NCI-H187 (cell line): ENCODE measurements around the gene PRSS12.
"Not testable (repeated sequence)": the region's sequence is repeated elsewhere in the genome, so short reads cannot be mapped to it uniquely, and the experiment has no call there.

Experiments used
- DNase-seq, 2 experiments: peaks; one replicate each; lab custom pipeline; 2025; lab: John Stamatoyannopoulos, UW

Gene PRSS12, protein sequence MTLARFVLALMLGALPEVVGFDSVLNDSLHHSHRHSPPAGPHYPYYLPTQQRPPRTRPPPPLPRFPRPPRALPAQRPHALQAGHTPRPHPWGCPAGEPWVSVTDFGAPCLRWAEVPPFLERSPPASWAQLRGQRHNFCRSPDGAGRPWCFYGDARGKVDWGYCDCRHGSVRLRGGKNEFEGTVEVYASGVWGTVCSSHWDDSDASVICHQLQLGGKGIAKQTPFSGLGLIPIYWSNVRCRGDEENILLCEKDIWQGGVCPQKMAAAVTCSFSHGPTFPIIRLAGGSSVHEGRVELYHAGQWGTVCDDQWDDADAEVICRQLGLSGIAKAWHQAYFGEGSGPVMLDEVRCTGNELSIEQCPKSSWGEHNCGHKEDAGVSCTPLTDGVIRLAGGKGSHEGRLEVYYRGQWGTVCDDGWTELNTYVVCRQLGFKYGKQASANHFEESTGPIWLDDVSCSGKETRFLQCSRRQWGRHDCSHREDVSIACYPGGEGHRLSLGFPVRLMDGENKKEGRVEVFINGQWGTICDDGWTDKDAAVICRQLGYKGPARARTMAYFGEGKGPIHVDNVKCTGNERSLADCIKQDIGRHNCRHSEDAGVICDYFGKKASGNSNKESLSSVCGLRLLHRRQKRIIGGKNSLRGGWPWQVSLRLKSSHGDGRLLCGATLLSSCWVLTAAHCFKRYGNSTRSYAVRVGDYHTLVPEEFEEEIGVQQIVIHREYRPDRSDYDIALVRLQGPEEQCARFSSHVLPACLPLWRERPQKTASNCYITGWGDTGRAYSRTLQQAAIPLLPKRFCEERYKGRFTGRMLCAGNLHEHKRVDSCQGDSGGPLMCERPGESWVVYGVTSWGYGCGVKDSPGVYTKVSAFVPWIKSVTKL

DNA sequence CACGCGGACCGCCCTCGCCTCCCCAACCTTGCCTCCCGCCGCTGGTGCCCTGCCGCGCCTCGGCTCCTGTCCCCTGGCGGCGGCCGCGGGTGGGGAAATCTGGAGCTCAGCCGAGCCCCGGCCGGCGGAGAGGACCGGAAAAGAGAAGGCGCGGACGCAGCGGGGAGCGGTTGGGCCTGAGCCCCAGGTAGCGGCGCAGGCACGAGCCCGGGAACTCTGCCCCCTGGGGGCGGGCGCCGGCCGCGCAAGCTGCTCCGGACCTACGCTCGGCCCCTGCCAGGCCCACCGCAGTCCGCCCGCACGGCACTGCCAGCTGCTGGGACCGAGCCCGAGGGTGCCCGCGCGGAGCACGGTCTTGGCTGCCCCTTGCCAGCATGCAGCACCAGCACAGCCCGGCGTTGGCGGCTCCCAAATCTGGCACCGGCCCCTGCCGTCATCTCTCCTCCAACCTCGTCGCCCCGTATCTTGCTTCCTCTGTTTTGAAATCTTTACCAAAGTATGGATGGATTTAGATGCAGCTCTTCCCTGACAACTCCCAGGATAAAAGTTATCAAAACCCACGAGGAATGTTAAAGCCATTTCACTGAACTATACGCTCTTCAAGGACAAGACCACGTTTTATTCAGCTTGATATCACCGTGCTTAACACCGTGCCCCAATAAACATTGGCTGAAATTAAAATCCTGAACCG lies at the start of gene PRSS12:
PRSS12 (minus strand) TSS at position 161 of the 691 bp plus-strand sequence. CDS start 283 bp downstream, outside the sequence.
- DNase-seq: peak in 1 of 2 experiments; percentile 2

DNA sequence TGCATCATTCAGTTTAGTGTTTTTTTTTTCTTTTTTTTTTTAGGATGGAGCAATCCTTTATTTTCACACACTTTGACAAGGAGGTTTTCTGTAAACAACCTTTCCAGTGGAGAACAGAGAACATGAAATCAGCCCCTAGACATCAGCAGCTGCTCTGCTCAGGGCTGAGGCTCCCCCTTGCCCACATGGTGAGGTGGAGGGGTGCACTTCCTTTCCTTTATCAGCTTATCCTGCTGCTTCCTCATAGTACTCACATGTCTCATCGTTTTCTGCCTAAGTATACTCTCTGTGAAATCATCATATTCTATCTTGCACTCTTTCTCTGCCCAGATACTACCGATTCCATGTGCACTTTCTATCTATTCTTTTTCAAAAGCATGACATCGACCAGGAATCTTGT lies 47.6 kb upstream of the PRSS12 start:
- DNase-seq: no peak

DNA sequence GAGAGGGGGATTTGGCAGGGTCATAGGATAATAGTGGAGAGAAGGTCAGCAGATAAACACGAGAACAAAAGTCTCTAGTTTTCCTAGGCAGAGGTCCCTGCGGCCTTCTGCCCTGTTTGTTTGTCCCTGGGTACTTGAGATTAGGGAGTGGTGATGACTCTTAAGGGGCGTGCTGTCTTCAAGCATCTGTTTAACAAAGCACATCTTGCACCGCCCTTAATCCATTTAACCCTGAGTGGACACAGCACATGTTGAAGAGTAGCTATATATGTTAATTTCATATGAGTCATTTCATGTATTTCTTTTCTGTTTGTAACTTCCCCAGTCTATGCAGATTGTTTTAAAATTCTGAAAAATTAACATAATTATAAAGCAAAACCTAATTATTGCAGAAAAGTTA lies 47.1 kb upstream of the PRSS12 start:
- peak in 1 of 2 experiments; percentile 6 for DNase-seq

DNA sequence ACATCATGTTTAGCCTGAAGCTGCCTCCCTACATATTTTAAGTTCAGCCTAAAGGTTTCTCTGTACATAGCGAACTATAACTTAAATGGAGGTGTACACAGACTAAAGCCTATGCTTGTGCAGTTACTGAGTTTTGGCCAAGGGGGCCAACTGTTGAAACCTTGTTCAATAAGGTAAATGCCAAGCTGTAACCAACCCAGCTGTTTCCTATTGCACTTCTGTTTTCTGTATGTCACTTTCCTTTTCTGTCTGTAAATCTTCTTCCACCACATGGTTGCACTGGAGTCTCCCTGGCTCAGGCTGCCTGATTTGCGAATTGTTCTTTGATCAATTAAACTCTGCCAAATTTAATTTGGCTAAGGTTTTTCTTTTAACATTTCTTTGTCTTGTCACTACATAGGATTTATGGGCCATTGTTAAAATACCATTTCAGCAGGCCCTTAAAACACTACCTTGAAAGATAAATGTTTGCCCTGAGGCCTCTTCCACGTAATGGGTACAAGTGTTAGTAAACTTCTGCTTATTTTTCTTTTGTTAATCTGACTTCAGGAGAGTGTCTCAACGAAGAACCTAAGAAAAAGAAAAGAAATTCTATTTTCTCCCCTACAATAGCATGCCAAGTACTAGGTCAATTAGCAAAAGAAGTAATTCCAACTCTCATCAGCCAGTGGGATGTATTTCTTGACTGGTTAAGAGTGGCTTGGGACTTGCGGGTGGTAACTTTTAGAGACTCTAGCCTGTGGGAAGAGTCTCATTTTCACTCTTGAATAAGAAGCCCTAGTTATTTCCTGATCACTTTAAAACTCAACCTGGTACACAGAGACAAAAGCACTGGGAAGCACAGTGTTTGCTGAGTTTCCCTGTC lies 45.7 kb upstream of the PRSS12 start:
- DNase-seq: no peak

DNA sequence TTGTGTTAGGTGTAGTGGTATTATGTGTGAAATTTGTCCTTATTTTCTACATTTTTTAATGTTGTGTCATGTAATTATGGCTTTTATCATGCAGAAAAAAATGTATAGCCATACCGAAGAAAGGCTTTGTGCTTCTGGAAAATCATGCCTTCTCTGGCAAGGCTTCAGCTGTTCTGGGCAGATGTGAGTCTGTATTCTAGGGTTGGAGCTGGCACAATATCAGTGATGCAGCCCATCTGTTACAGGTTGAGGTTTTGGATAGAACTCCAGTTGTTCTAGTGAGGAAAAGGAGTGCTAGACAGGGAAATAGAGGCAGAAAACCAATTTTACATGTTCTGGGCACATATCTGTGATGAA lies 44.8 kb upstream of the PRSS12 start:
- no peak for DNase-seq

DNA sequence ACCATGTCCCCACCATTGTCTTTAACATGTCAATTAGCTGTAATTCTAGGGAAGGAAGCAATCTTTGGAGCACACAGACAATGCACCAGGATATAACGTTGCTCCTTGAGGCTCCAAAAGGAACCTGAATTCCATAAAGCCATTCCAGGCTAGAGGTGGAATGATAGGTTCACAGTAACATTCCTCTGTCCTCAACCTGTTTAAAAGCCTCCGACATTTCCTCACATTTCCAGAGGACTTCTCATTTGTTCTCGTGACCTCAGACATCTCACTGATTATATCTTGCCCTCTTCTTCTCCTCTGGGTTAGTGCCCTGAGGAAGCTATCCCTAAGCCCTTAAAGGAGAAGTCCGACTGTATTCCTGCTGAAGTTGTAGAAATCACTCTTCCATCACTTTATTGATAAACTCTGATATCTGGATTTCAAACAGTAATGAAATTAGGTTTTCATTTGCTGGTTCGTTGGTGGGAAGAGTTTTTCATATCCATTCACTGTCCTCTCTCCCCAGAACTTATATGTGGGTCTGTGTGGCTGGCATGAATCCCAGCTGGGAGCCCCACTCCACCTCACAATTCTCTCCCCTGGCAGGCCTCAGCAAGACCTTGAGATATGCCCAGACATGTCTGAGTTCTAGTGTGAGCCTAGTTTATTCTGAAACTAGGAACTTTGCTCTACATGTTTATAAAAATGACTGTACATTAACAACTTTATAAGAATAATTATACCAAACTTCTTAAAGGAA lies 44.2 kb upstream of the PRSS12 start:
- no peak for DNase-seq

DNA sequence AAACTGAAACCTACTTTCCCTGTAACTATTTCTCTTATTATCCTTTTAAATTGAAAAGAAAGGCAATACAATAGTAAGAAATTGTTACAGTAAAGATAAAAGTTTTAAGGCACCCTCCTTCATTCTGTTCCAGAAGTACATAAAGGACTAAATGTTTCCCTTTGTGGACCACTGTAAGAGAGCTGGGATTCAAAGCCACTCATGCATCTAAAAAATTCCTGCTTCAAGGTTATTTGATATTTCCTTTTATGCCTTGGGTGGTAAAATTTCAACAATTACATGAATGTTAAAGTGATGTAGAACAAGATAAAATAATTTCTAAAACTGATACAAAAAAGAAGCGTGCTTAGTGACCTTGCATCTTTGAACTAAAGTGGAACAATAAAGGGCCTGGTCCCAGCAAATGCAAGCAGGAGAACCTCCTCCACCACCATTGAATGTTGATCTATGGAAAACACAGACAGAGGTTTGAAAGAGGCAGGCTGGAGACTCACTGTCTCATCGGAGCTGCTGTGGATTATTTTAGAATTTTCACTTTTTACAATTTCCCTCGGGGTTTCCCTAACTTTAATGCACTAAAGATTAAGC lies 42.3 kb upstream of the PRSS12 start:
- DNase-seq: no peak

DNA sequence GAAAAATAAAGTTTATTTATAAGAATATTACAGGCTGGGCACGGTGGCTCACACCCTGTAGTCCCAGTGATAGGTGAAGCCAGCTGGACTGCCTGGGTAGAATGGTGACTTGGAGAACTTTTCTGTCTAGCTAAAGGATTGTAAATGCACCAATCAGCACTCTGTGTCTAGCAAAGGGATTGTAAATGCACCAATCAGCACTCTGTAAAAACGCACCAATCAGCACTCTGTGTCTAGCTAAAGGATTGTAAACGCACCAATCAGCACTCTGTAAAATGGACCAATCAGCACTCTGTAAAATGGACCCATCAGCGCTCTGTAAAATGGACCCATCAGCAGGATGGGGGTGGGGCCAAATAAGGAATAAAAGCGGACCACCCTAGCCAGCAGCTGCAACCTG lies 39.7 kb upstream of the PRSS12 start:
- not testable (repeated sequence) for DNase-seq

DNA sequence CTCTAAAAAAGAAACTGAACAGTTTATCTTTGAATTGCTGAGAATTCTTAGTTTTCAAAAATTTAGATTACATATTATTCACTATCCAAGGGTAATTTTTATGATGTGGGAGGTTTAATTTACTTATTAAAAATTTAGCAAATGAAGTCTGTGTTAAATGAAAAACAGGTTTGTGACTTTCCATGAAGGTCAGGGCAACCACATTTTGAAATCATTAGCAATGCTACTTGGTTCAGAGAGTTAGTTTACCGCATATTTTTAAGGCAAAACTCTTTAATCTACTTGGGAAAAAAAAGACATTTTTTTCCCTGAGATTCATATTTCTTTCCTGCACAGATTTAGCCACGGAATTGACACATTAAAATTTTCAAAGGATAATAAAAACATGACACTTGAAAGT lies 37.3 kb upstream of the PRSS12 start:
- DNase-seq: no peak

DNA sequence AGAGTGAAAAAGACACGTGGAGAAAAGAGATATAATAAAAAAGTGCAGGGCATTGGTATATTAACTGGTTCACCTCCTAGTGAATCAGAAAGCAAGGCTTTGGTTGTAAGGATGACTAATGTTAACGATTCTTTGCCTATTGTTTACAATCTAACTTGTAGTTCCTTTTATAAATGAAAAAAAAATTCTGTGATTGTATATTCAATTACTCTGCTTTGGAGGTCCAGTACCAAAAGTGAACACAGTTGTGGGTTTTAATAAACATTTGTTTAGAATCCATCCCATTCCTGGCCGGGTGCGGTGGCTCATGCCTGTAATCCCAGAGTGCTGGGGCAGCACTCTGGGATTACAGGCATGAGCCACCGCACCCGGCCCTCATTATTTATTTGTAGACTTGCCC lies 36.9 kb upstream of the PRSS12 start:
- DNase-seq: no peak

DNA sequence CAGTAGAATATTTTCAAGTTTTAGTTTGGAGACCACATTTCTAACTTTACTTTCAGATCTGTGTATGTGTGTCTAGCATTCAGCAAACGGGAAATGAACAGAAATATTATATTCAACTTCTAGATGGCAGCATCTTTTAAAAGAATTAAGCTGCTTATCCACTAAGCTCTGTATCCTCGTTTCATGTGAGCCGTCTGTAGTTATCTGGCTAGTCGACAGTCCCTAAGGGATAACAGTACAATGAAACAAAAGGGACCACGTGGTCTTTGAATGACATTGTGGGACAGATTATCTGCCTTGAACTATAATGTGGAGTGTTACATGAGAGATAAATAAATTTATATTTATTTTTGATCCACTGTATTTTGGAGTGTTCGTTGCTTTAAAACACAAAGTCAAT lies 35.8 kb upstream of the PRSS12 start:
- DNase-seq: no peak

DNA sequence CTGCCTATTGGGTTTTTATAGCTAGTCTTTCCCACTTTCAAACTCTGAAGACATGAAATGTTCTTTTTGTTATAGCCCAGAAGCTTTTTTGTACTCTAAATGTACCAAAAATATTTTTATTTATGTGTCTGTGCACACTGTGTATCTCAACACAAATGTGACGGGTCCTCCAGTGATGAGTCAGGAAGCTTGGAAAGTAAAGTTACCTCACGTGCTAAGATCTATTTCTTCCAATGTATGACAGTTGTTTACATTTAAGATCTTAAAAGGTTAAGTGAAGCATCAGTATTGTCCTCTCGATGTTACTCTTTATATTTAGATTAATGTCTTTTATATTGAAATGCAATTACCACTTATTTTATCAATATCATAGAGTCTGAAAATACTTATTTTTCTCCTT lies 29.1 kb upstream of the PRSS12 start:
- no peak for DNase-seq

DNA sequence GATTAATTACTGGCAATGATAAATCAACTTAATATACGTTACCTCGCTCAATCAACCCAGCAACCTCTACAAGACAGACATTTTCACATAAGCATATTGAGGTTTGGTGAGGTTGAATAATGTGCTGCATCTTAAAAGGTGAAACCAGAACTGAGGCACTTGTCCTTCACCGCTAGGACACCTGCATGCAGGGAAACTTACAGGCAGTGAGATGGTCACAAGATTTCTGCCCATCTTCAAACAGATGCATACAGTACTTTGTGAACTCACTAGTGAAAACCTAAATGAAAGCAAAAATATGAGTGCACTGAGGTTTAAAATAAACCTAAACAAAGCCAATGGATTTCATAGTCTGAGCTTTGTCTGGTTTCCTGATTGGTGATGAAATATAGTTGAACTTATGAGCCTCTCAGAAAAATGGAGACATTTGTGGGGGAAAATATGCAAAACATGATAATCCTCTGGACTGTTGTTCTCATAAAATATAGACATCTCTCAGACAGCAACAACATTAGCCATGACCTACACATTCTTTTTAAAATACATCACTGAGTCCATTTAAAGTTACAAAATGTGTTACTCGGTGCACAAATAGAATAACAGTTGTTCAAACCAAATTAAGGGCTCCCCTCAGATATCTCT lies 20.9 kb upstream of the PRSS12 start:
- DNase-seq: no peak

DNA sequence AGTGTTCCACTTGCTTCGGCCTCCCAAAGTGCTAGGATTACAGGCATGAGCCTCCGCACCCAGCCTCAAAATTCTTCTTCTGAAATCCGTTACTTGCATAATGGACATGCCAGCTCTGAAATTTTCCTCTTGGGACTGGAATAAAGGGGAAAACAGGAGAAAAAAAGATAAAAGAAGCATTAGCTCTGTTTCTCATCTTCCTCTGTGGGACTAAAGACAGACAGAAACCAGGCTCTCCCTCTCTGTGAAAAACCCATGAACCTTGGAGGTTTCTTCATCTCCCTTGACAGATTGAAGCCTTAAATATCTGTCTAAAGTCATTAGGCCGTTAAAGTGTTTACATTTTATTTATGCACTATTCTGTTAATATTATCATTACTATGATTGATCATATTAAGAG lies 19.4 kb upstream of the PRSS12 start:
- no peak for DNase-seq

DNA sequence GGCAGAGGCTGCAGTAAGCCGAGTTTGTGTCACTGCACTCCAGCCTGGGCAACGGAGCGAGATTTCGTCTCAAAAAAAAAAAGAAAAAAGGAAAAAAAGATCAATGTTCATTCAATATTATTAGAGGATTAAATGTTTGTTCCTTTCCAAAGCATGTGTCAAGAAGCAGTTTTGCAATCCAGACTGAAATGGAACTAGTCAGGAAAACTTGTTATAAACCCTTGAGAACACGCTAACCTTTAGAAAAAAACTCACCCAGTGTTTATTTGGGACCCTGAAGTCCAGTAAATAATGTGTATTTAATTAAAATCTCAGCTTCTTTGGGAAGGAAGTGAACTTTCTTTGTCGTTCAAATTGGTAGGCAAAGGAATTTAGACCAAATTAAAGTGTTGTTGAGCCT lies 16.4 kb upstream of the PRSS12 start:
- no peak for DNase-seq

DNA sequence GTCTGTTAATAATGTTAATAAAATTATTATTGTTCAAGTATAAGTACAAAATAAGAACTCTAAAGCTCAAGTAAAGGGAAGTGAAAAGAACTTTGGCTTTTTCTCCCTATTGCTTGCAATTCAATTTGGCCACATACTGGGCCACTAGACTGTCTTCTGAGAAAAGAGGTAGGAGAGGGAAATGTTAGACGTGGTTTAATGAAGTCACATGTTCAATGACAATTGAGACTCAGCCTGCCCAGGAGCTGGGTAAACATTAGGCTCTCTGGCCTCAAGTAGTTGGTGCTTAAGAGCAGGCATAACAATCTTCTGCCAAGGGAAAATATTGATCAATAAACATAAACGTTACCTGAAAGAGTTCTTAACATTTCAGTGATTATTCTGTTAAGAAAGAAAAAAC lies 15.1 kb upstream of the PRSS12 start:
- peak; percentile 1 to 5 for DNase-seq

DNA sequence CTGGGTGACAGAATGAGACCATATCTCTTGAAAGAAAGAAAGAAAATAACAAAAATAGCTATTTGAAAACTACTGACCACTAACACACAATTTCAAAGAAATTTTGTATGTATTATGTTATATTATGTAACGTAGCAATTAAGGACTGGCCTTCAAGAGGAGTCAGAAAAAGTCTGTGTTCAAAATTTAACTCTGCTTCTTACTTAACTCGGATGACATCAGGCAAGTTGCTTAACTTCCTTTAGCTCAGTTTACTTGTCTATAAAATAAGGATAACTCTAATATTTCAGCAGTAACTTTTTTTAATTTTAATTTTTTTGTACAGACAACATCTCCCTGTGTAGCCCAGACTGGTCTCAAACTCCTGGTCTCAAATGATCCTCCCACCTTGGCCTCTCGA lies 14.6 kb upstream of the PRSS12 start:
- no peak for DNase-seq

DNA sequence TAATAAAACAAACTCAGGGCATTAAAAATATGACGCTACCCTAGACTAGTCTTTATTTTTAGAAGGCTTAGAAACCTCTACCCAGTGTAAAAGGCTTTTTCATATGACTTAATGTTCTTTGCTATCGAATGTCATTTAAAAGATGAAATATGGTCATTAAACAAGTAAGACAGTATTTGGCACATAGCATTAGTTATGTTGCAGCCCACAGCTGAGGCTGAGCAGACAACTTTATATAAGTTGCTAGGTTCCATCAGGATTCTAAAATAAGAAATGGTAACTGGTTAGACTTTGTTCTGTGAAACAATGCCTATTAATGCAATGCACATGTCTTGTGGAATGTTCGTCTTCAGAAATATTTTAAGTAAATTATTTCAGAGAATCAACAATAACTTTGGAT lies 10.4 kb upstream of the PRSS12 start:
- no peak for DNase-seq

DNA sequence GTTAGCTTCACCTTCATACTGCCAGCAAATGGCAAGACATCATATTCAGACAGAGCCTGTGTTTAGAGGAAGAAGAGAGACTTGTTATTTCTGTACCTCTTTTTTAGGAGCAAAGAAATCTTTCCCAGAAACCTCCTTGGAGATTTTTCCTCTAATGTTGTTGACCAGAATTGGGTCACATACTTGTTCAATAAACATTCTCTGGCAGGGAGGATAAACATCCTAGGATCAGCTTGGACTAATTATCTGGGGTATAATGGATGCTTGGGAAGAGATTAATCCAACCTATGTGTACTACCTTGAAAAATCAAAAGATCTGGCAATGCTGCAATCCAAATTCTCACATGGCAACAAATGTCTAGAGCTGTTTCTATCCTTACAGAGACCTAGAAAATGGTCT lies 8.4 kb upstream of the PRSS12 start:
- no peak for DNase-seq

DNA sequence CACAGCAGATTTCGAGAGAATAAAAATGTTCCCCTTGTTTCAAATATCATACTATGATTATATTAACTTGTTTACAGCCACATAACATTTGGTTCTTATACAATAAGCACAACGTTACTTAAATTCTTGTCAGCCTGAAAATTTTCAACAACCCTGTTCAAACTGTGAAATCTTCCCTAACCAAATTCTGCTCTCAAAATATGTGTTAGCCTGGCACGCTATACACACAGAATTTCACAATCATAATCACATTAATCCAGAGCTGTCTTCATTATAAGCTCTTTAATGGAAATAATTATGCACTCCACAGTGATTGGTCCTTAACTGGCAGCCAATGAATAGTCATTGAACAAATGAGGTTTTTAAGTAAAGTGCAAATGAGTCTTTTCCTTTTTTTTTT lies 7.3 kb upstream of the PRSS12 start:
- DNase-seq: no peak
